HCT116 (cell line): ENCODE measurements around the gene RPS27A.
"Not testable (repeated sequence)": the region's sequence is repeated elsewhere in the genome, so short reads cannot be mapped to it uniquely, and the experiment has no call there.

Experiments
- POLR2A ChIP-seq: IDR thresholded peaks from 2 replicates; pipeline ENCODE4 v1.7.0; 2011; ENCODE audit warnings: borderline replicate concordance; ENCODE audit not compliant: insufficient read depth, insufficient read length; ENCODE audit errors: extremely low read depth
- TCF7L2 ChIP-seq: IDR thresholded peaks from 2 replicates; pipeline ENCODE4 v1.7.0; 2011; ENCODE audit warnings: borderline replicate concordance, inconsistent platforms; ENCODE audit not compliant: insufficient read depth, insufficient read length; ENCODE audit errors: extremely low read depth
- YY1 ChIP-seq: IDR thresholded peaks from 2 replicates; pipeline ENCODE4 v1.6.1; 2011; ENCODE audit warnings: low read length, low read depth, moderate library complexity, mild to moderate bottlenecking; ENCODE audit not compliant: insufficient replicate concordance; ENCODE audit errors: extremely low read depth
- ZFX ChIP-seq: fragments of 450-650 bp; IDR thresholded peaks from 2 replicates; pipeline ENCODE4 v1.6.1; 2017
- TF ChIP-seq, protein P1 (sequence below), 3 experiments: fragments of 200-600 bp in 1 of 3; sonication (generic) in 1 of 3; IDR thresholded peaks in 2 of 3; conservative IDR thresholded peaks in 1 of 3; 2 replicates each; pipeline ENCODE4 v1.5.1; 2012 to 2017; ENCODE audit warnings: low read depth in 2 of 3, low read length in 2 of 3, antibody characterized with exemption in 1 of 3, borderline replicate concordance in 1 of 3, control low read depth in 1 of 3, mild to moderate bottlenecking in 1 of 3, mixed read lengths in 1 of 3, mixed run types in 1 of 3, moderate library complexity in 1 of 3; ENCODE audit not compliant: insufficient read depth in 1 of 3
- TF ChIP-seq, protein P2 (sequence below): IDR thresholded peaks from 2 replicates; pipeline ENCODE4 v1.6.1; 2012; ENCODE audit warnings: low read depth
- TF ChIP-seq, protein P3 (sequence below): IDR thresholded peaks from 2 replicates; pipeline ENCODE4 v1.6.1; 2012

DNA sequence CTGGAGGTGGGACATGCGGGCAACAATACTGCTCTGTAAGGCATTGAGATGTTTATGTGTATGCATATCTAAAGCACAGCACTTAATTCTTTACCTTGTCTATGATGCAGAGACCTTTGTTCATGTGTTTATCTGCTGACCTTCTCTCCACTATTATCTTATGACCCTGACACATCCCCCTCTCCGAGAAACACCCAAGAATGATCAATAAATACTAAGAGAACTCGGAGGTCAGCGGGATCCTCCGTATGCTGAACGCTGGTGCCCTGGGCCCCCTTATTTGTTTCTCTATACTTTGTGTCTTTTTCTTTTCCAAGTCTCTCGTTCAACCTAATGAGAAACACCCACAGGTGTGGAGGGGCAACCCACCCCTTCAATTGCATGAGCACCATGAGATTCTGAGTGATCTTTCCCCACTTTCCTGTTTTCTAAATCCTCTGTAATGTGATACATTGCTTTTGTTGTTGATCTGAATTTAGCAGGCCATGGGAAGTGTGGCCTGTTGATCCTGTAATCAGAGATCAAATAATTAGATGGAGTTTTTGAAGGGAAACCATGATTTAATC is 47.5 kb downstream of the RPS27A start:
- TF ChIP-seq, protein P1, sequence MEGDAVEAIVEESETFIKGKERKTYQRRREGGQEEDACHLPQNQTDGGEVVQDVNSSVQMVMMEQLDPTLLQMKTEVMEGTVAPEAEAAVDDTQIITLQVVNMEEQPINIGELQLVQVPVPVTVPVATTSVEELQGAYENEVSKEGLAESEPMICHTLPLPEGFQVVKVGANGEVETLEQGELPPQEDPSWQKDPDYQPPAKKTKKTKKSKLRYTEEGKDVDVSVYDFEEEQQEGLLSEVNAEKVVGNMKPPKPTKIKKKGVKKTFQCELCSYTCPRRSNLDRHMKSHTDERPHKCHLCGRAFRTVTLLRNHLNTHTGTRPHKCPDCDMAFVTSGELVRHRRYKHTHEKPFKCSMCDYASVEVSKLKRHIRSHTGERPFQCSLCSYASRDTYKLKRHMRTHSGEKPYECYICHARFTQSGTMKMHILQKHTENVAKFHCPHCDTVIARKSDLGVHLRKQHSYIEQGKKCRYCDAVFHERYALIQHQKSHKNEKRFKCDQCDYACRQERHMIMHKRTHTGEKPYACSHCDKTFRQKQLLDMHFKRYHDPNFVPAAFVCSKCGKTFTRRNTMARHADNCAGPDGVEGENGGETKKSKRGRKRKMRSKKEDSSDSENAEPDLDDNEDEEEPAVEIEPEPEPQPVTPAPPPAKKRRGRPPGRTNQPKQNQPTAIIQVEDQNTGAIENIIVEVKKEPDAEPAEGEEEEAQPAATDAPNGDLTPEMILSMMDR (IDR thresholded peaks at IDR 0.05 in 2 of 3, conservative IDR thresholded peaks at IDR 0.05 in 1 of 3; ENCODE audit: borderline replicate concordance in 1 of 3, insufficient read depth in 1 of 3, low read depth in 2 of 3, low read length in 2 of 3) = not testable (repeated sequence)
- not testable (repeated sequence) for TF ChIP-seq ZFX, POLR2A, TCF7L2, YY1
- TF ChIP-seq, protein P2, sequence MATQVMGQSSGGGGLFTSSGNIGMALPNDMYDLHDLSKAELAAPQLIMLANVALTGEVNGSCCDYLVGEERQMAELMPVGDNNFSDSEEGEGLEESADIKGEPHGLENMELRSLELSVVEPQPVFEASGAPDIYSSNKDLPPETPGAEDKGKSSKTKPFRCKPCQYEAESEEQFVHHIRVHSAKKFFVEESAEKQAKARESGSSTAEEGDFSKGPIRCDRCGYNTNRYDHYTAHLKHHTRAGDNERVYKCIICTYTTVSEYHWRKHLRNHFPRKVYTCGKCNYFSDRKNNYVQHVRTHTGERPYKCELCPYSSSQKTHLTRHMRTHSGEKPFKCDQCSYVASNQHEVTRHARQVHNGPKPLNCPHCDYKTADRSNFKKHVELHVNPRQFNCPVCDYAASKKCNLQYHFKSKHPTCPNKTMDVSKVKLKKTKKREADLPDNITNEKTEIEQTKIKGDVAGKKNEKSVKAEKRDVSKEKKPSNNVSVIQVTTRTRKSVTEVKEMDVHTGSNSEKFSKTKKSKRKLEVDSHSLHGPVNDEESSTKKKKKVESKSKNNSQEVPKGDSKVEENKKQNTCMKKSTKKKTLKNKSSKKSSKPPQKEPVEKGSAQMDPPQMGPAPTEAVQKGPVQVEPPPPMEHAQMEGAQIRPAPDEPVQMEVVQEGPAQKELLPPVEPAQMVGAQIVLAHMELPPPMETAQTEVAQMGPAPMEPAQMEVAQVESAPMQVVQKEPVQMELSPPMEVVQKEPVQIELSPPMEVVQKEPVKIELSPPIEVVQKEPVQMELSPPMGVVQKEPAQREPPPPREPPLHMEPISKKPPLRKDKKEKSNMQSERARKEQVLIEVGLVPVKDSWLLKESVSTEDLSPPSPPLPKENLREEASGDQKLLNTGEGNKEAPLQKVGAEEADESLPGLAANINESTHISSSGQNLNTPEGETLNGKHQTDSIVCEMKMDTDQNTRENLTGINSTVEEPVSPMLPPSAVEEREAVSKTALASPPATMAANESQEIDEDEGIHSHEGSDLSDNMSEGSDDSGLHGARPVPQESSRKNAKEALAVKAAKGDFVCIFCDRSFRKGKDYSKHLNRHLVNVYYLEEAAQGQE = not testable (repeated sequence)
- TF ChIP-seq, protein P3, sequence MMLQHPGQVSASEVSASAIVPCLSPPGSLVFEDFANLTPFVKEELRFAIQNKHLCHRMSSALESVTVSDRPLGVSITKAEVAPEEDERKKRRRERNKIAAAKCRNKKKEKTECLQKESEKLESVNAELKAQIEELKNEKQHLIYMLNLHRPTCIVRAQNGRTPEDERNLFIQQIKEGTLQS = not testable (repeated sequence)
